Sigmoid colon (tissue), 7 donors: Measurements from ENCODE around the gene CYTH2. TPM values are rescaled to one million over a fixed set of nuclear protein-coding genes. Genes with fewer than 3 reads are reported as not detected.

ENCODE experiments used
- DNase-seq: peaks from one replicate; pipeline ENCODE4 v3.0.0-alpha.2; 2019
- H3K27ac ChIP-seq, 4 donors: fragments of 200-600 bp; sonication (generic); one replicate each; pipeline ENCODE4 v1.5.1; 2016 to 2019; ENCODE audit warnings: mild to moderate bottlenecking in 1 of 4
- H3K27me3 ChIP-seq, 3 donors: fragments of 200-600 bp; sonication (generic); one replicate each; pipeline ENCODE4 v1.5.1; 2019; ENCODE audit warnings: mild to moderate bottlenecking in 1 of 3
- H3K36me3 ChIP-seq, 4 donors: fragments of 200-600 bp; sonication (generic); one replicate each; pipeline ENCODE4 v1.5.1; 2016 to 2019
- H3K4me1 ChIP-seq, 4 donors: fragments of 200-600 bp; sonication (generic); one replicate each; pipeline ENCODE4 v1.5.1; 2017 to 2019
- H3K4me3 ChIP-seq, 4 donors: fragments of 200-600 bp; sonication (generic); one replicate each; pipeline ENCODE4 v1.5.1; 2017 to 2019; ENCODE audit warnings: mild to moderate bottlenecking in 2 of 4, moderate library complexity in 1 of 4
- H3K9me3 ChIP-seq, 4 donors: fragments of 200-600 bp in 3 of 4; sonication (generic) in 3 of 4; one replicate each; pipeline versions ENCODE4 v1.5.1 to v1.6.1; 2013 to 2019
- CTCF ChIP-seq, 4 experiments: fragments of 450-650 bp in 3 of 4; fragments of 200-600 bp in 1 of 4; IDR thresholded peaks; one replicate each; pipeline ENCODE4 v1.5.1; 2016 to 2019; ENCODE audit warnings: antibody characterized with exemption in 4 of 4, mild to moderate bottlenecking in 3 of 4, moderate library complexity in 2 of 4
- EP300 ChIP-seq, 4 donors: sonication (generic); formaldehyde crosslinking; IDR thresholded peaks; one replicate each; pipeline ENCODE4 v1.6.1; 2017; ENCODE audit warnings: antibody characterized with exemption in 4 of 4
- POLR2A ChIP-seq, 2 donors: fragments of 450-650 bp; IDR thresholded peaks; one replicate each; pipeline ENCODE4 v1.6.1; 2016; ENCODE audit warnings: antibody characterized with exemption in 2 of 2, mild to moderate bottlenecking in 2 of 2, moderate library complexity in 2 of 2
- POLR2AphosphoS5 ChIP-seq, 4 donors: sonication (generic); formaldehyde crosslinking; IDR thresholded peaks; one replicate each; pipeline ENCODE4 v1.6.1; 2017; ENCODE audit warnings: antibody characterized with exemption in 4 of 4
- WGBS, 2 donors: extraction: QIAGEN DNeasy Blood & Tissue Kit; methylation state at CpG; one replicate each; pipeline ENCODE4 v1.1.7; 2013; 5-methylcytosine and 5-hydroxymethylcytosine counted together
- intact Hi-C: fragments of 100-400 bp; cut with DNase I; formaldehyde crosslinking; loops from one replicate; pipeline ENCODE4 v1.15.1; 2023
- polyA plus RNA-seq, 3 donors: library from polyadenylated mRNA; stranded (reverse); fragments of 200-250 nt; gene quantifications; one replicate each; pipeline ENCODE4 v1.2.3, GENCODE V29; 2013
- total RNA-seq, 4 donors: library from RNA; depleted of rRNA; stranded (reverse); fragments of >200 nt; gene quantifications; one replicate each; pipeline ENCODE4 v1.1.0, GENCODE V29; 2016
- donor health status: healthy with polysubstance abuse.
- donor health status: Bipolar disorder and iron deficiency.
- donor health status: healthy.

The CYTH2 gene
- total and polyA plus RNA-seq, 7 donors = 30.0 to 71.4 (median 49.3) TPM

GRCh38 chr19:48524732-48525131 lies 55.6 kb downstream of the CYTH2 start:
- no peaks in the 10 kb centered on the region for H3K36me3 ChIP-seq
- intact Hi-C loops = no loop called here
- no peak overlapping the region for H3K27ac ChIP-seq
- H3K4me3 ChIP-seq = no peak overlapping the region
- H3K9me3 ChIP-seq = peaks cover 3 to 21% (median 15%) of the 10 kb centered on the region in 4 donors
- H3K4me1 ChIP-seq = no peaks in the 10 kb centered on the region
- DNase-seq = no peak
- TF ChIP-seq EP300 (IDR thresholded peaks at IDR 0.05) (no peak), POLR2A (IDR thresholded peaks at IDR 0.05) (no peak), CTCF (IDR thresholded peaks at IDR 0.05) (no peak), POLR2AphosphoS5 (IDR thresholded peaks at IDR 0.05) (no peak)
- no peaks in the 10 kb centered on the region for H3K27me3 ChIP-seq
- WGBS, 2 donors = 96 to 97% methylated on average over 5 of the region's 5 CpGs

DNA sequence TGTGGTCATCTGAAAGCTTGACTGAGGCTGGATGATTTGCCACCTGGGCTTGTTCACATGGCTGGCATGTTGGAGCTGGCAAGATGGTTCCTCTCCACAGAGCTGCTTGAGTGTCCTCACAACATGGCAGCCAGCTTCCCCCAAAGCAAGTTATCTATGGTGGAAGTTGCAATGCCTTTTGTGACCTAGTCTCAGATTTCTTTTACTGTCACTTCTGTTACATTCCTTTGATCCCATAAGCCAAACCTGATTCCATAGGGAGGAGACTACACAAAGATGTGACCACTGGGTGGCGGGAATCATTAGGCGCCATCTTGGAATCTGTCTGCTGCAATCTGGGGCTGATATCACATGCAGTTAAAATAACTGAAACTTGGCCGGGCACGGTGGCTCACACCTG lies 60.0 kb downstream of the CYTH2 start:
- H3K27me3 ChIP-seq = peaks cover 0 to 8% (median 0%) of the 10 kb centered on the region in 3 donors
- no peaks in the 10 kb centered on the region for H3K4me1 ChIP-seq
- intact Hi-C loops = no loop called here
- 94 to 97% methylated on average over 4 of the region's 4 CpGs for WGBS, 2 donors
- no peaks in the 10 kb centered on the region for H3K36me3 ChIP-seq
- peaks cover 3 to 21% (median 14%) of the 10 kb centered on the region in 4 donors for H3K9me3 ChIP-seq
- DNase-seq = no peak
- H3K27ac ChIP-seq = no peak overlapping the region
- H3K4me3 ChIP-seq = no peak overlapping the region
- no peak for TF ChIP-seq CTCF (IDR thresholded peaks at IDR 0.05)

- 41 to 61% methylated on average over 20 of the region's 20 CpGs for WGBS, 2 donors
- TF ChIP-seq POLR2AphosphoS5 (IDR thresholded peaks at IDR 0.05) (no peak), CTCF (IDR thresholded peaks at IDR 0.05) (no peak), EP300 (IDR thresholded peaks at IDR 0.05) (no peak), POLR2A (IDR thresholded peaks at IDR 0.05) (no peak)
- H3K27me3 ChIP-seq = peaks cover 0 to 8% (median 0%) of the 10 kb centered on the region in 3 donors
These were observed 61.0 kb downstream of the CYTH2 start for GRCh38 chr19:48530066-48530720.

GRCh38 chr19:48530770-48531169 lies 61.6 kb downstream of the CYTH2 start:
- Histone ChIP-seq H3K9me3 (peaks cover 3 to 21% (median 11%) of the 10 kb centered on the region in 4 donors), H3K36me3 (no peaks in the 10 kb centered on the region), H3K4me3 (no peak overlapping the region), H3K4me1 (no peaks in the 10 kb centered on the region), H3K27me3 (peaks cover 0 to 8% (median 0%) of the 10 kb centered on the region in 3 donors), H3K27ac (no peak overlapping the region)
- intact Hi-C loops = no loop called here
- DNase-seq = no peak
- TF ChIP-seq POLR2A (IDR thresholded peaks at IDR 0.05) (no peak), POLR2AphosphoS5 (IDR thresholded peaks at IDR 0.05) (no peak)
- WGBS, 2 donors = 16 to 68% methylated on average over 6 of the region's 6 CpGs

More at GRCh38 chr19:48530066-48530720, 61.0 kb downstream of the CYTH2 start:
- no peak overlapping the region for H3K4me3 ChIP-seq
- DNase-seq = no peak
- peaks cover 3 to 21% (median 11%) of the 10 kb centered on the region in 4 donors for H3K9me3 ChIP-seq
- intact Hi-C loops = no loop called here
- no peak overlapping the region for H3K27ac ChIP-seq
- H3K36me3 ChIP-seq = no peaks in the 10 kb centered on the region
- no peaks in the 10 kb centered on the region for H3K4me1 ChIP-seq

Other genes with a start within 250 kb of the CYTH2 start
- 10 to 100 TPM; 14.2 to 37.7 (median 24.7) TPM for gene CARD8, start 213.5 kb upstream of the CYTH2 start, total RNA-seq
- 10 to 100 TPM in 1 of 3 donors, 1 to 10 TPM in 2; 6.0 to 31.0 (median 8.1) TPM for gene CARD8, start 213.5 kb upstream of the CYTH2 start, polyA plus RNA-seq
- gene ZNF114, start 199.3 kb upstream of the CYTH2 start, total RNA-seq = not detected
- under 1 TPM in 1 of 3 donors, not detected in 2; 0.26 TPM for gene ZNF114, start 199.3 kb upstream of the CYTH2 start, polyA plus RNA-seq
- gene EMP3, start 143.8 kb upstream of the CYTH2 start, total RNA-seq = 10 to 100 TPM; 60.4 to 77.1 (median 69.7) TPM
- 10 to 100 TPM; 21.7 to 47.7 (median 42.0) TPM for gene EMP3, start 143.8 kb upstream of the CYTH2 start, polyA plus RNA-seq
- gene TMEM143, start 105.4 kb upstream of the CYTH2 start, total RNA-seq = 1 to 10 TPM; 5.4 to 8.9 (median 6.8) TPM
- 1 to 10 TPM; 4.2 to 8.7 (median 5.4) TPM for gene TMEM143, start 105.4 kb upstream of the CYTH2 start, polyA plus RNA-seq
- gene SYNGR4, start 105.0 kb upstream of the CYTH2 start, total RNA-seq = not detected
- gene SYNGR4, start 105.0 kb upstream of the CYTH2 start, polyA plus RNA-seq = under 1 TPM in 1 of 3 donors, not detected in 2; 0.25 TPM
- 100 to 1,000 TPM in 1 of 4 donors, 10 to 100 TPM in 3; 61.5 to 109 (median 71.1) TPM for gene KDELR1, start 77.8 kb upstream of the CYTH2 start, total RNA-seq
- gene KDELR1, start 77.8 kb upstream of the CYTH2 start, polyA plus RNA-seq = 100 to 1,000 TPM in 1 of 3 donors, 10 to 100 TPM in 2; 74.7 to 195 (median 87.7) TPM
- under 1 TPM in 3 of 4 donors, not detected in 1; under 0.01 to 0.36 (median 0.16) TPM for gene GRIN2D, start 75.7 kb upstream of the CYTH2 start, total RNA-seq
- under 1 TPM in 1 of 3 donors, not detected in 2; 0.26 TPM for gene GRIN2D, start 75.7 kb upstream of the CYTH2 start, polyA plus RNA-seq
- 10 to 100 TPM; 12.5 to 25.5 (median 17.6) TPM for gene GRWD1, start 23.4 kb upstream of the CYTH2 start, total RNA-seq
- gene GRWD1, start 23.4 kb upstream of the CYTH2 start, polyA plus RNA-seq = 10 to 100 TPM in 1 of 3 donors, 1 to 10 TPM in 2; 7.8 to 21.5 (median 9.9) TPM
- 1 to 10 TPM in 1 of 4 donors, under 1 TPM in 3; 0.16 to 1.4 (median 0.49) TPM for gene KCNJ14, start 13.8 kb upstream of the CYTH2 start, total RNA-seq
- gene KCNJ14, start 13.8 kb upstream of the CYTH2 start, polyA plus RNA-seq = under 1 TPM in 2 of 3 donors, not detected in 1; under 0.01 to 0.61 TPM
- gene LMTK3, start 42.5 kb downstream of the CYTH2 start, total RNA-seq = 1 to 10 TPM in 1 of 4 donors, under 1 TPM in 1, not detected in 2; 0.14 to 1.1 TPM
- gene LMTK3, start 42.5 kb downstream of the CYTH2 start, polyA plus RNA-seq = 1 to 10 TPM in 1 of 3 donors, under 1 TPM in 1, not detected in 1; 0.23 to 1.7 TPM
- under 1 TPM in 1 of 4 donors, not detected in 3; 0.82 TPM for gene SULT2B1, start 82.8 kb downstream of the CYTH2 start, total RNA-seq
- 1 to 10 TPM; 1.2 to 2.8 (median 2.4) TPM for gene SULT2B1, start 82.8 kb downstream of the CYTH2 start, polyA plus RNA-seq
- not detected for gene SPACA4, start 137.4 kb downstream of the CYTH2 start, total RNA-seq
- under 1 TPM in 1 of 3 donors, not detected in 2; 0.34 TPM for gene SPACA4, start 137.4 kb downstream of the CYTH2 start, polyA plus RNA-seq
- not detected for gene FAM83E, start 145.7 kb downstream of the CYTH2 start, total RNA-seq
- gene FAM83E, start 145.7 kb downstream of the CYTH2 start, polyA plus RNA-seq = 100 to 1,000 TPM; 109 to 168 (median 125) TPM
- gene RPL18, start 149.8 kb downstream of the CYTH2 start, total RNA-seq = 1,000 to 10,000 TPM; 2,699 to 3,791 (median 2,810) TPM
- gene RPL18, start 149.8 kb downstream of the CYTH2 start, polyA plus RNA-seq = 1,000 to 10,000 TPM; 2,118 to 3,330 (median 2,641) TPM
- 10 to 100 TPM in 3 of 4 donors, 1 to 10 TPM in 1; 10.0 to 16.9 (median 12.8) TPM for gene SPHK2, start 150.1 kb downstream of the CYTH2 start, total RNA-seq
- 10 to 100 TPM; 18.0 to 45.6 (median 33.5) TPM for gene SPHK2, start 150.1 kb downstream of the CYTH2 start, polyA plus RNA-seq
- 10 to 100 TPM; 10.5 to 14.1 (median 11.9) TPM for gene DBP, start 168.0 kb downstream of the CYTH2 start, total RNA-seq
- gene DBP, start 168.0 kb downstream of the CYTH2 start, polyA plus RNA-seq = 10 to 100 TPM in 1 of 3 donors, 1 to 10 TPM in 2; 6.2 to 10.2 (median 9.8) TPM
- gene CA11, start 176.8 kb downstream of the CYTH2 start, total RNA-seq = 10 to 100 TPM in 3 of 4 donors, 1 to 10 TPM in 1; 10.0 to 29.6 (median 14.7) TPM
- gene CA11, start 176.8 kb downstream of the CYTH2 start, polyA plus RNA-seq = 10 to 100 TPM in 2 of 3 donors, 1 to 10 TPM in 1; 2.1 to 13.2 (median 11.6) TPM
- 1 to 10 TPM in 1 of 4 donors, under 1 TPM in 1, not detected in 2; 0.49 to 1.2 TPM for gene NTN5, start 203.6 kb downstream of the CYTH2 start, total RNA-seq
- under 1 TPM in 1 of 3 donors, not detected in 2; 0.32 TPM for gene NTN5, start 203.6 kb downstream of the CYTH2 start, polyA plus RNA-seq
- gene FUT2, start 226.6 kb downstream of the CYTH2 start, total RNA-seq = not detected
- 10 to 100 TPM; 37.2 to 62.7 (median 59.4) TPM for gene FUT2, start 226.6 kb downstream of the CYTH2 start, polyA plus RNA-seq